Endothelial cell (in vitro differentiated cells): ENCODE measurements around the gene FASN. TPM values are rescaled to one million over a fixed set of nuclear protein-coding genes. Genes with fewer than 3 reads are reported as not detected.

Experiments
- DNase-seq: peaks from one replicate; pipeline ENCODE4 v3.0.0; 2021; ENCODE audit warnings: low spot score
- H3K27ac Mint-ChIP-seq: one replicate; pipeline ENCODE4 v1.8.0; 2021; ENCODE audit warnings: mixed read lengths, inconsistent platforms; ENCODE audit not compliant: unreplicated experiment
- H3K27me3 Mint-ChIP-seq: one replicate; pipeline ENCODE4 v1.8.0; 2021; ENCODE audit warnings: mild to moderate bottlenecking, moderate library complexity, mixed read lengths, inconsistent platforms; ENCODE audit not compliant: unreplicated experiment
- H3K36me3 Mint-ChIP-seq: one replicate; pipeline ENCODE4 v1.8.0; 2021; ENCODE audit warnings: mild to moderate bottlenecking, low read depth, mixed read lengths, inconsistent platforms; ENCODE audit not compliant: unreplicated experiment
- H3K4me1 Mint-ChIP-seq: one replicate; pipeline ENCODE4 v1.8.0; 2021; ENCODE audit warnings: mild to moderate bottlenecking, mixed read lengths, inconsistent platforms; ENCODE audit not compliant: unreplicated experiment
- H3K4me3 Mint-ChIP-seq: one replicate; pipeline ENCODE4 v1.8.0; 2021; ENCODE audit warnings: mild to moderate bottlenecking, mixed read lengths, inconsistent platforms; ENCODE audit not compliant: unreplicated experiment
- H3K9me3 Mint-ChIP-seq: one replicate; pipeline ENCODE4 v1.8.0; 2021; ENCODE audit warnings: mixed read lengths, inconsistent platforms; ENCODE audit not compliant: unreplicated experiment
- CTCF ChIP-seq: fragments of 200-600 bp; sonication (generic); IDR thresholded peaks from one replicate; pipeline ENCODE4 v1.5.0; 2021; ENCODE audit warnings: antibody characterized with exemption; ENCODE audit not compliant: unreplicated experiment
- total RNA-seq: library from RNA; stranded (reverse); fragmentation: NEBNext Ultra II Directional; extraction: Animal tissue kit (Norgen Biotek cat#: 25700); gene quantifications from one replicate; pipeline ENCODE4 v1.2.1, GENCODE V29; 2021; ENCODE audit not compliant: unreplicated experiment

FASN gene
- total RNA-seq, 1 donor from 2014 or later = 400 TPM

GRCh38 chr17:82030470-82031302 lies 67.3 kb downstream of the FASN start:
- Mint-ChIP-seq H3K4me3 (peak overlapping the region; percentile 65), H3K27ac (no peak overlapping the region), H3K9me3 (no peaks in the 10 kb centered on the region), H3K36me3 (peaks cover 6% of the 10 kb centered on the region), H3K27me3 (peaks cover 20% of the 10 kb centered on the region), H3K4me1 (peaks cover 9% of the 10 kb centered on the region)
- peak; percentile 88 for TF ChIP-seq CTCF
- peak; percentile 92 for DNase-seq

GRCh38 chr17:82029990-82030469 lies 68.0 kb downstream of the FASN start:
- Mint-ChIP-seq H3K36me3 (peaks cover 2% of the 10 kb centered on the region), H3K27me3 (peaks cover 14% of the 10 kb centered on the region), H3K9me3 (no peaks in the 10 kb centered on the region), H3K4me1 (peaks cover 5% of the 10 kb centered on the region), H3K27ac (no peak overlapping the region), H3K4me3 (no peak overlapping the region)
- DNase-seq = no peak
- no peak for TF ChIP-seq CTCF

- H3K27ac Mint-ChIP-seq = peak overlapping the region; percentile 61
- H3K27me3 Mint-ChIP-seq = peaks cover 11% of the 10 kb centered on the region
- peaks cover 3% of the 10 kb centered on the region for H3K4me1 Mint-ChIP-seq
- DNase-seq = no peak
- H3K36me3 Mint-ChIP-seq = no peaks in the 10 kb centered on the region
- peak overlapping the region; percentile 65 for H3K4me3 Mint-ChIP-seq
- no peak for TF ChIP-seq CTCF
- H3K9me3 Mint-ChIP-seq = no peaks in the 10 kb centered on the region
Measured at GRCh38 chr17:82029391-82029790, 68.6 kb downstream of the FASN start.

- DNase-seq = no peak
- H3K36me3 Mint-ChIP-seq = no peaks in the 10 kb centered on the region
- H3K27me3 Mint-ChIP-seq = peaks cover 11% of the 10 kb centered on the region
- H3K4me1 Mint-ChIP-seq = peaks cover 3% of the 10 kb centered on the region
- TF ChIP-seq CTCF = no peak
- no peaks in the 10 kb centered on the region for H3K9me3 Mint-ChIP-seq
- no peak overlapping the region for H3K27ac Mint-ChIP-seq
- H3K4me3 Mint-ChIP-seq = no peak overlapping the region
Measured at GRCh38 chr17:82028966-82029365, 69.1 kb downstream of the FASN start.

Other genes starting within 250 kb of the FASN start
- 678 TPM for gene P4HB, start 237.7 kb downstream of the FASN start, total RNA-seq
- gene ARHGDIA, start 226.9 kb downstream of the FASN start, total RNA-seq = 443 TPM
- gene ALYREF, start 206.7 kb downstream of the FASN start, total RNA-seq = 127 TPM
- gene ANAPC11, start 206.5 kb downstream of the FASN start, total RNA-seq = 121 TPM
- 0.56 TPM for gene NPB, start 196.0 kb downstream of the FASN start, total RNA-seq
- 26.8 TPM for gene PCYT2, start 186.8 kb downstream of the FASN start, total RNA-seq
- gene SIRT7, start 180.1 kb downstream of the FASN start, total RNA-seq = 14.4 TPM
- gene MAFG, start 170.5 kb downstream of the FASN start, total RNA-seq = 23.6 TPM
- 24.4 TPM for gene PYCR1, start 160.9 kb downstream of the FASN start, total RNA-seq
- not detected for gene MYADML2, start 151.0 kb downstream of the FASN start, total RNA-seq
- not detected for gene NOTUM, start 137.0 kb downstream of the FASN start, total RNA-seq
- gene ASPSCR1, start 120.6 kb downstream of the FASN start, total RNA-seq = 25.6 TPM
- 42.9 TPM for gene CENPX, start 75.4 kb downstream of the FASN start, total RNA-seq
- gene LRRC45, start 74.9 kb downstream of the FASN start, total RNA-seq = 12.2 TPM
- 24.0 TPM for gene RAC3, start 66.6 kb downstream of the FASN start, total RNA-seq
- 30.8 TPM for gene DCXR, start 60.5 kb downstream of the FASN start, total RNA-seq
- gene RFNG, start 46.4 kb downstream of the FASN start, total RNA-seq = 19.7 TPM
- 80.0 TPM for gene GPS1, start 46.3 kb downstream of the FASN start, total RNA-seq
- 74.1 TPM for gene DUS1L, start 32.4 kb downstream of the FASN start, total RNA-seq
- gene CCDC57, start 114.6 kb upstream of the FASN start, total RNA-seq = 37.2 TPM
- 76.2 TPM for gene SLC16A3, start 130.8 kb upstream of the FASN start, total RNA-seq
- 149 TPM for gene CSNK1D, start 175.5 kb upstream of the FASN start, total RNA-seq
- not detected for gene CD7, start 219.4 kb upstream of the FASN start, total RNA-seq
- not detected for gene SECTM1, start 235.5 kb upstream of the FASN start, total RNA-seq